ENCODE data around the gene SMPD3. TPM values are rescaled to one million over a fixed set of nuclear protein-coding genes. Genes with fewer than 3 reads are reported as not detected.

Gene SMPD3
- total and polyA plus RNA-seq, 10 donors, result 0.66 to 6.5 (median 1.9) TPM

- WGBS, 5 donors, result 40 to 58% (median 50%) methylated on average over 11 to 13 of the region's 13 CpGs
- intact Hi-C loops (cut with DNase I; ENCODE audit: low total_unique reads), result no loop called here
- no peaks in the 10 kb centered on the region for H3K9me3 ChIP-seq
- H3K4me3 ChIP-seq, result no peak overlapping the region
- no peak for TF ChIP-seq POLR2A (IDR thresholded peaks at IDR 0.05)
- TF ChIP-seq CTCF (IDR thresholded peaks at IDR 0.05 in 8 of 11, conservative IDR thresholded peaks at IDR 0.05 in 3 of 11), result peak in 5 of 11 experiments; percentile 28 to 44 (median 38)
- peaks cover 13 to 77% (median 53%) of the 10 kb centered on the region in 6 donors for H3K4me1 ChIP-seq
- H3K27ac ChIP-seq, result no peak overlapping the region
- H3K27me3 ChIP-seq (replicated peaks in 1 of 7), result peaks cover 0 to 24% (median 0%) of the 10 kb centered on the region in 7 donors
- no peaks in the 10 kb centered on the region for H3K36me3 ChIP-seq
- DNase-seq, result no peak
Observed at GRCh38 chr16:68367030-68367429, 81.3 kb downstream of the SMPD3 start.

GRCh38 chr16:68366062-68366461 lies 82.2 kb downstream of the SMPD3 start:
- peaks cover 12 to 70% (median 47%) of the 10 kb centered on the region in 6 donors for H3K4me1 ChIP-seq
- H3K36me3 ChIP-seq, result peaks cover 0 to 4% (median 0%) of the 10 kb centered on the region in 6 donors
- intact Hi-C loops (cut with DNase I; ENCODE audit: low total_unique reads), result no loop called here
- DNase-seq, result no peak
- H3K27ac ChIP-seq, result no peak overlapping the region
- TF ChIP-seq POLR2A (IDR thresholded peaks at IDR 0.05) (no peak), CTCF (IDR thresholded peaks at IDR 0.05 in 8 of 11, conservative IDR thresholded peaks at IDR 0.05 in 3 of 11) (no peak), POLR2AphosphoS5 (IDR thresholded peaks at IDR 0.05) (no peak)
- no peak overlapping the region for H3K4me3 ChIP-seq
- H3K9me3 ChIP-seq, result no peaks in the 10 kb centered on the region
- WGBS, 5 donors, result 63 to 77% (median 67%) methylated on average over 8 of the region's 8 CpGs
- peaks cover 0 to 24% (median 0%) of the 10 kb centered on the region in 7 donors for H3K27me3 ChIP-seq (replicated peaks in 1 of 7)

GRCh38 chr16:68365167-68365817 lies 83.0 kb downstream of the SMPD3 start:
- Histone ChIP-seq H3K27me3 (replicated peaks in 1 of 7) (peaks cover 0 to 24% (median 0%) of the 10 kb centered on the region in 7 donors), H3K9me3 (no peaks in the 10 kb centered on the region), H3K4me3 (no peak overlapping the region), H3K36me3 (peaks cover 0 to 12% (median 0%) of the 10 kb centered on the region in 6 donors), H3K27ac (no peak overlapping the region), H3K4me1 (peaks cover 9 to 62% (median 40%) of the 10 kb centered on the region in 6 donors)
- TF ChIP-seq POLR2AphosphoS5 (IDR thresholded peaks at IDR 0.05) (peak in 2 of 3 donors; percentile 17 to 27), CTCF (IDR thresholded peaks at IDR 0.05 in 8 of 11, conservative IDR thresholded peaks at IDR 0.05 in 3 of 11) (no peak)
- intact Hi-C loops (cut with DNase I; ENCODE audit: low total_unique reads), result no loop called here
- 52 to 68% (median 61%) methylated on average over 17 to 18 of the region's 18 CpGs for WGBS, 5 donors
- no peak for DNase-seq

- TF ChIP-seq CTCF (IDR thresholded peaks at IDR 0.05 in 8 of 11, conservative IDR thresholded peaks at IDR 0.05 in 3 of 11) (no peak), POLR2A (IDR thresholded peaks at IDR 0.05) (no peak), POLR2AphosphoS5 (IDR thresholded peaks at IDR 0.05) (no peak)
- H3K27ac ChIP-seq, result no peak overlapping the region
- peaks cover 0 to 19% (median 2%) of the 10 kb centered on the region in 6 donors for H3K36me3 ChIP-seq
- H3K9me3 ChIP-seq, result no peaks in the 10 kb centered on the region
- intact Hi-C loops (cut with DNase I; ENCODE audit: low total_unique reads), result no loop called here
- no peak overlapping the region for H3K4me3 ChIP-seq
- no peak for DNase-seq
- WGBS, 5 donors, result 60 to 80% (median 66%) methylated on average over 12 to 14 of the region's 14 CpGs
- peaks cover 0 to 24% (median 0%) of the 10 kb centered on the region in 7 donors for H3K27me3 ChIP-seq (replicated peaks in 1 of 7)
- peaks cover 3 to 55% (median 33%) of the 10 kb centered on the region in 6 donors for H3K4me1 ChIP-seq
Observed at GRCh38 chr16:68364561-68364998, 83.7 kb downstream of the SMPD3 start.

All from spleen (tissue), 11 donors.